Natural killer cell (primary cell): ENCODE results near the gene KLF16. TPM values are rescaled to one million over a fixed set of nuclear protein-coding genes. Genes with fewer than 3 reads are reported as not detected.

Source experiments
- ATAC-seq, 3 donors: fragments of 150-1000 bp in 2 of 3; fragments of 200-7000 bp in 1 of 3; cut with Tn5 transposase; 1 replicate in 1 of 3; 2 replicates in 2 of 3; pipeline ENCODE4 v1.10.0; 2021; ENCODE audit warnings: mild to moderate bottlenecking in 2 of 3, moderate library complexity in 2 of 3
- DNase-seq, 2 donors: peaks; one replicate each; pipeline versions ENCODE4 v3.0.0 to v3.0.0-alpha.2; 2013 to 2021; ENCODE audit warnings: mixed read lengths in 1 of 2
- H3K27ac ChIP-seq: one replicate; pipeline ENCODE4 v1.5.1; 2013; ENCODE audit warnings: mild to moderate bottlenecking, low read length
- H3K27me3 ChIP-seq: one replicate; pipeline ENCODE4 v1.6.1; 2013; ENCODE audit warnings: low read length; ENCODE audit not compliant: control insufficient read depth, insufficient read depth
- H3K36me3 ChIP-seq: one replicate; pipeline ENCODE4 v1.6.1; 2013; ENCODE audit warnings: low read length; ENCODE audit not compliant: control insufficient read depth, insufficient read depth
- H3K4me1 ChIP-seq: one replicate; pipeline ENCODE4 v1.6.1; 2013; ENCODE audit warnings: low read length; ENCODE audit not compliant: control insufficient read depth, insufficient read depth
- H3K4me3 ChIP-seq: one replicate; pipeline ENCODE4 v1.5.1; 2013; ENCODE audit warnings: low read length
- H3K9me3 ChIP-seq: one replicate; pipeline ENCODE4 v1.6.1; 2013; ENCODE audit warnings: low read length; ENCODE audit not compliant: control insufficient read depth, insufficient read depth
- H3K27ac Mint-ChIP-seq, 2 donors: one replicate each; pipeline ENCODE4 v1.8.0; 2022; ENCODE audit warnings: mild to moderate bottlenecking in 2 of 2, mixed read lengths in 2 of 2, moderate library complexity in 1 of 2
- H3K27me3 Mint-ChIP-seq, 2 donors: one replicate each; pipeline ENCODE4 v1.8.0; 2022; ENCODE audit warnings: low read depth in 2 of 2, mixed read lengths in 2 of 2
- H3K36me3 Mint-ChIP-seq: one replicate; pipeline ENCODE4 v1.8.0; 2022; ENCODE audit warnings: mixed read lengths
- H3K4me1 Mint-ChIP-seq, 2 donors: one replicate each; pipeline ENCODE4 v1.8.0; 2022; ENCODE audit warnings: mixed read lengths in 2 of 2
- H3K4me3 Mint-ChIP-seq: one replicate; pipeline ENCODE4 v1.8.0; 2022; ENCODE audit warnings: mild to moderate bottlenecking, moderate library complexity, mixed read lengths
- H3K9me3 Mint-ChIP-seq, 2 donors: one replicate each; pipeline ENCODE4 v1.8.0; 2022; ENCODE audit warnings: mixed read lengths in 2 of 2
- CTCF ChIP-seq: fragments of 200-600 bp; IDR thresholded peaks from one replicate; pipeline ENCODE4 v1.8.0; 2022; ENCODE audit warnings: antibody characterized with exemption
- WGBS: methylation state at CpG from one replicate; pipeline ENCODE4 v1.1.7; 2013; ENCODE audit warnings: missing lambda C conversion rate; ENCODE audit not compliant: insufficient coverage; 5-methylcytosine and 5-hydroxymethylcytosine counted together
- intact Hi-C: fragments of 100-400 bp; cut with micrococcal nuclease; formaldehyde crosslinking; loops from one replicate; pipeline ENCODE4 v1.14.2; 2022
- total RNA-seq, 4 donors: library from RNA; stranded (reverse); fragments of 120-200 nt in 1 of 4; gene quantifications; one replicate each; pipeline versions ENCODE4 v1.2.3 to v1.2.4, GENCODE V29; 2013 to 2022

KLF16 gene
- total RNA-seq, 3 donors from 2014 or later (not counting 1 experiment from before 2014, with no cell fraction given), result 29.1 to 38.4 (median 34.8) TPM

- Mint-ChIP-seq H3K4me3 (no peak overlapping the region), H3K27ac (no peak overlapping the region), H3K9me3 (no peaks in the 10 kb centered on the region), H3K36me3 (no peaks in the 10 kb centered on the region), H3K4me1 (peaks cover 27 to 47% of the 10 kb centered on the region in 2 donors), H3K27me3 (no peaks in the 10 kb centered on the region)
- peaks cover 27% of the 10 kb centered on the region for H3K36me3 ChIP-seq
- H3K4me1 ChIP-seq, result peaks cover 37% of the 10 kb centered on the region
- intact Hi-C loops, result no loop called here
- 95% methylated on average over 14 of the region's 15 CpGs for WGBS
- H3K9me3 ChIP-seq, result no peaks in the 10 kb centered on the region
- ATAC-seq, result no peak
- H3K4me3 ChIP-seq, result no peak overlapping the region
- no peak for TF ChIP-seq CTCF
- H3K27me3 ChIP-seq, result no peaks in the 10 kb centered on the region
- no peak for DNase-seq
- no peak overlapping the region for H3K27ac ChIP-seq
Measured at GRCh38 chr19:1871140-1871597, 7.8 kb upstream of the KLF16 start.

GRCh38 chr19:1868971-1869370 is 5.6 kb upstream of the KLF16 start:
- peaks cover 8 to 33% of the 10 kb centered on the region in 2 donors for H3K4me1 Mint-ChIP-seq
- peaks cover 41% of the 10 kb centered on the region for H3K4me1 ChIP-seq
- no peaks in the 10 kb centered on the region for H3K36me3 Mint-ChIP-seq
- no peaks in the 10 kb centered on the region for H3K9me3 ChIP-seq
- peaks cover 26% of the 10 kb centered on the region for H3K36me3 ChIP-seq
- H3K27ac Mint-ChIP-seq, result no peak overlapping the region
- intact Hi-C loops, result no loop called here
- ATAC-seq (no peak), DNase-seq (no peak)
- no peak overlapping the region for H3K27ac ChIP-seq
- no peaks in the 10 kb centered on the region for H3K27me3 Mint-ChIP-seq
- no peaks in the 10 kb centered on the region for H3K27me3 ChIP-seq
- H3K9me3 Mint-ChIP-seq, result no peaks in the 10 kb centered on the region
- TF ChIP-seq CTCF, result no peak
- 93% methylated on average over 7 of the region's 7 CpGs for WGBS
- no peak overlapping the region for H3K4me3 ChIP-seq
- no peak overlapping the region for H3K4me3 Mint-ChIP-seq

- H3K4me3 Mint-ChIP-seq, result no peak overlapping the region
Measured at GRCh38 chr19:1867349-1867724, 4.0 kb upstream of the KLF16 start.

More at GRCh38 chr19:1867349-1867724, 4.0 kb upstream of the KLF16 start:
- ATAC-seq, result no peak
- Mint-ChIP-seq H3K27me3 (no peaks in the 10 kb centered on the region), H3K27ac (peak overlapping the region in 1 of 2 donors; percentile 48), H3K9me3 (no peaks in the 10 kb centered on the region), H3K4me1 (peaks cover 8 to 29% of the 10 kb centered on the region in 2 donors), H3K36me3 (no peaks in the 10 kb centered on the region)
- no peak for DNase-seq
- intact Hi-C loops, result no loop called here
- Histone ChIP-seq H3K27ac (no peak overlapping the region), H3K27me3 (no peaks in the 10 kb centered on the region), H3K4me3 (no peak overlapping the region), H3K36me3 (peaks cover 9% of the 10 kb centered on the region), H3K4me1 (peaks cover 27% of the 10 kb centered on the region), H3K9me3 (no peaks in the 10 kb centered on the region)
- 94% methylated on average over 9 of the region's 9 CpGs for WGBS
- TF ChIP-seq CTCF, result no peak
